HG02623 (cell line): ENCODE results near the gene CSNK2A2.

Source experiments
- ATAC-seq: cut with Tn5 transposase; IDR thresholded peaks from one replicate; pipeline ENCODE4 v1.9.1; 2021; ENCODE audit warnings: moderate library complexity; ENCODE audit not compliant: unreplicated experiment

The CSNK2A2 gene

DNA sequence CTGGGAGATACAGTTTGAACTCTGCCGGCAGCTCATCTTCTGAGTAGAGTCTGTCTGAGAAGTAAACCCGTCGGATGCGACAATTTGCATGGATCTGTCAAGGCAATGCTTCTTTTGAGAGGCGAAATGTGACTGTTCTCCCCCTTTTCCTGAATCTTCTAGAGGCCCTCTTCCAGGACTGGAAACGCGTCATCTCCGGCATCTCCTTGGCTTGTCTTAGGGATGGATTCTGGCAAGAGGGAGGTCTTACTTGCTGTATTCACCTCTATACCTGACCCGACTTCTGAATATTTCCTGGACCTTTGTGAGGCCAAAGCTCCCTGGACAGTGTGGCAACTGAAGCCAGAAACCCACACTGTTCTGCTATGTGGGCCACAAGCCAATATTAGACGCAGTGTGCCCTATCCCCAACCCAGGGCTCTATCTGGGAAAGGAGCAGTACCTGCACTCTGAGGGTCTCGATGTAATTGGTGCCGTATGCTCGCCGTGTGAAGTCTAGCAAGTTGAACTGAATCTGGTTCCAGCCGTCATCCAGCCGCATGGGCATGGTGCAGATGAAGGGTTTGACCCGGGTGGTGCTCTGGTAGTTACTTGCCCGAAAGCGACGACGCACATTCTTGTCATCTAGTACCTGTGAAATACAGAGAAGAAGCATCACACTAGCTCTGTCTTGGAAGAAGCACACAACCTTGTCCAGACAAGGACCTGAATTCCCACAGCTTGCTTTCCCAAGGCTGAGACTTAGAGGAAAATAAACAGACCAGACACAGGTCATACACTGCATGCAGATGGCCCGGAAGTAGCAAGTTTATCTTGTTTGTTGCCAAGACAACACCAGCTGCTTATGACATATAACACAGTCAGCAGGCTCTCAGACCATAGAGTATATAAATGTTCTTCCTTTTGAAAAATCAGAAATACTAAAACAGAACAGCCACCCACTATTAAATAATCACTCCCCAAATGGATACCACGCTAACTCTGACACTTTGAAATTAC lies 82.8 kb downstream of the CSNK2A2 start:
- no peak for ATAC-seq

DNA sequence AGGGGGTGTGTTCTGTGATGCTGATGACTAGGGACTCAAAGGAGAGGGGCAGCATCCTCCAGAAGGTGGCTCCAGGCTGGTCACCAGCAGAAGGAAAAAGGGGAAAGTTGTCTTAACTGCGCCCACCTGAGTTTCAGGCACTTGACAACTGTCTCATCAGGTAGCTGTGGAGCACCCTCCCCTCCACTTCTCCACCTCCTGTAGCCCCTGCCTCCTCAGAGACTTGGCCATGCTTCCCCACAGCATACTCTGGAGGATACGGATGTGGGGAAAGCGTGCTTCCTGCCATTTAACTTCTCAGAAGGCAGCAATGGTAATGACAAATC lies 86.6 kb downstream of the CSNK2A2 start:
- ATAC-seq: no peak

DNA sequence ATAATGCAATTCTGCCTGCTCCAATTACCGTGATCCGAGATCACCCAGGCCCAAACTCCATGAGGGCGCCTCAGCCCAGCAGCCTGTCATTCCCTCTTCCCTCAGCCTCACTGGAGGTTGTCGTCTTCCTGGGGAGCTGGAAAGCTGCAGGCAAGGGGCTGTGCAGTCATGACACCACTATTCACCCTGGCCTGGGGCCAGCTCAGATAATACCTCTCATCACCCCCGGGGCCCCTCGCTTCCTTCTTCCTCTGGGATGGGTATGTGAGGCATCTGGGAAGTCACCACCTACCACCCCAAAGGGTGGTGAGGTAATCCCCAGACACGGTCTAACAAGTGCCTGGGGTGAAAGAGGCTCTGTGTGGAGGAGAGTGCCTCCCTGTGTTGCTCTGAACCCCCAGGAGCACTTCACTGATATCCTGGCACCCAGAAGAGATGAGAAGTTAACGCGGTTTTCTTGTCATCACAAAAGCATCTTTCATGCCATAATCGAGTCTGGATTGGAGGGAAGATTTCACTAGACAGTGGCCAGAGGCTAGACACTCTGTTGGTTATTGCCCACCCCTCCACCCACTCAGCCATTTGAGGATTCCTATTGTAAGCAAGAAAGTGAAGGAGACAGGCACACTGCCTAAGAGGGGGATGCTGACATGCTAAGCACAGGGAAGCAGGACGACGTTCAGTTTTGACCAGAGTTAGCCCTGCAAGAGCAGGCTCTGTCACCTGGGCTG lies 87.2 kb downstream of the CSNK2A2 start:
- ATAC-seq: no peak

DNA sequence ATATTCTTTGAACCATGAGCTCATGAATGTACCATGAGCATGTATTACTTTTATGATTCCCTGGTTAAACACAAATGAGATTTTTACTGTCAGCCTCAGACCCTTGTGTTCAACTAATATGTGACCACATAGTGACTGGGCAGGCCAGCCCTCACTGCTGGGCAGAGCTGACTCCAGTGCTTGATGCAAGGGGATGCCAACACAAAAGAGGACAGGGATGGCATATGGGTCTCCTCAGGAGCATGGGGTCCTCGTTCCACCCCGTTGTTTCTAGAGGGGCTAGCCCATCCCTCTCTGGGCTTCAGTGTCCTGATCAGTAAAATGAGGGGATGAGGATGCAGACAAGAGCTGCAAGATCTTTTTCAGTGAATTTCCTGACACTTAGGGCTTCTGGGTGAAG lies 88.0 kb downstream of the CSNK2A2 start:
- no peak for ATAC-seq

DNA sequence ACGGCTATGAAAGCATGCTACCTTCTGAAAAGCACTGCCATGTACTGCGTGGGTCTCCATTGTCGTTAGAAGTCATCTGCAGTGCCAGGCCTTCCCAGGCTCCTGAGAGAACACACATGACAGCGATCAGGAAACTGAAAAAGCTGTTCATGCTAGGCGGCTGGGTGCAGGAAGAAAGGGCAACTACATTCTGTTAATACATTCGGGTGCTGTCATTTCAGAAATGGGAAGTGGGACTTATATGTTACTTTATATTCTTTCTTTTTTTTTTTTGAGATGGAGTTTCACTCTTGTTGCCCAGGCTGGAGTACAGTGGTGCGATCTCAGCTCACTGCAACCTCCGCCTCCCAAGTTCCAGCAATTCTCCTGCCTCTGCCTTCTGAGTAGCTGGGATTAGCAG lies 88.6 kb downstream of the CSNK2A2 start:
- ATAC-seq: no peak
